HepG2 (cell line): ENCODE results near the gene VRK1. TPM values are rescaled to one million over a fixed set of nuclear protein-coding genes. Genes with fewer than 3 reads are reported as not detected.

ENCODE experiments used
- ATAC-seq: fragments of 200-7000 bp; cut with Tn5 transposase; 3 replicates; pipeline ENCODE4 v1.9.1; 2020; ENCODE audit warnings: mild to moderate bottlenecking, moderate library complexity
- BruUV-seq: library from RNA; stranded (reverse); fragments of 400-500 nt; replicated peaks from 2 replicates; lab custom pipeline; 2021; lab: Mats Ljungman, UMichigan
- CTCF ChIA-PET: fragments of 300-600 bp; formaldehyde crosslinking; extraction: SDS; loops from one replicate; lab custom pipeline; 2021; ENCODE audit warnings: low total read pairs, inconsistent platforms, low intra/inter-chr PET ratio; lab: Yijun Ruan, JAX
- POLR2A ChIA-PET: fragments of 350-600 bp; sonication (Branson Sonifier 250); formaldehyde crosslinking; loops from one replicate; lab custom pipeline; 2020; ENCODE audit warnings: antibody characterized with exemption, inconsistent platforms; lab: Yijun Ruan, JAX
- DNase-seq: peaks from one replicate; pipeline ENCODE4 v3.0.0-alpha.2; 2015; ENCODE audit warnings: low spot score
- FAIRE-seq: peaks from 3 replicates; lab custom pipeline; 2011; peaks lifted over from hg19 to GRCh38; lab: Jason Lieb, UNC
- H2AFZ ChIP-seq: one replicate; pipeline ENCODE4 v1.6.1; 2011; ENCODE audit warnings: low read length, inconsistent platforms
- H3K27ac ChIP-seq: fragments of 300-600 bp; 3 replicates; pipeline ENCODE4 v1.8.0; 2011; ENCODE audit warnings: mixed run types, mild to moderate bottlenecking, mixed read lengths, low read length, inconsistent platforms; ENCODE audit not compliant: insufficient read depth; ENCODE audit errors: extremely low read length
- H3K27me3 ChIP-seq, 2 experiments: fragments of 200-600 bp in 1 of 2; 2 replicates in 1 of 2; 3 replicates in 1 of 2; pipeline versions ENCODE4 v1.6.0 to v1.8.0; 2011; ENCODE audit warnings: low read length in 2 of 2, mild to moderate bottlenecking in 2 of 2, moderate library complexity in 2 of 2, inconsistent platforms in 1 of 2; ENCODE audit not compliant: insufficient read depth in 2 of 2, control insufficient read depth in 1 of 2
- H3K36me3 ChIP-seq, 2 experiments: fragments of 200-600 bp in 1 of 2; replicated peaks in 1 of 2; 2 replicates in 1 of 2; 3 replicates in 1 of 2; pipeline versions ENCODE4 v1.5.1 to v1.8.0; 2011; ENCODE audit warnings: low read length in 2 of 2, inconsistent platforms in 1 of 2; ENCODE audit not compliant: insufficient read depth in 2 of 2, control insufficient read depth in 1 of 2
- H3K4me1 ChIP-seq: 2 replicates; pipeline ENCODE4 v1.5.1; 2012; ENCODE audit warnings: low read length, inconsistent platforms; ENCODE audit not compliant: insufficient read depth
- H3K4me2 ChIP-seq: 2 replicates; pipeline ENCODE4 v1.6.0; 2011; ENCODE audit warnings: low read depth, low read length, inconsistent platforms
- H3K4me3 ChIP-seq, 3 experiments: fragments of 200-600 bp in 1 of 3; sonication (generic), shearing (Covaris generic) in 1 of 3; replicated peaks in 1 of 3; 2 replicates each; pipeline ENCODE4 v1.5.1; 2011 to 2016; ENCODE audit warnings: low read length in 3 of 3, inconsistent platforms in 2 of 3, low read depth in 2 of 3, mild to moderate bottlenecking in 2 of 3, control low read depth in 1 of 3, mixed read lengths in 1 of 3; ENCODE audit not compliant: insufficient read depth in 1 of 3
- H3K79me2 ChIP-seq: one replicate; pipeline ENCODE4 v1.6.1; 2011; ENCODE audit warnings: low read length, inconsistent platforms; ENCODE audit not compliant: insufficient read depth
- H3K9ac ChIP-seq: 2 replicates; pipeline ENCODE4 v1.6.0; 2011; ENCODE audit warnings: mild to moderate bottlenecking, low read depth, low read length, inconsistent platforms; ENCODE audit not compliant: insufficient read depth
- H3K9me3 ChIP-seq: 2 replicates; pipeline ENCODE4 v1.5.1; 2012; ENCODE audit warnings: mild to moderate bottlenecking, low read length
- H4K20me1 ChIP-seq: 2 replicates; pipeline ENCODE4 v1.6.0; 2011; ENCODE audit warnings: inconsistent platforms, mild to moderate bottlenecking, low read length, moderate library complexity; ENCODE audit not compliant: insufficient read depth
- CCAR2 ChIP-seq: fragments of 200-400 bp; formaldehyde crosslinking; optimal IDR thresholded peaks from 2 replicates; pipeline ENCODE3; 2018; ENCODE audit warnings: low read depth, mild to moderate bottlenecking, low read length, moderate library complexity
- CEBPB ChIP-seq: IDR thresholded peaks from 2 replicates; pipeline ENCODE4 v1.6.1; 2011; ENCODE audit warnings: low read depth, low read length, improper control_type of control experiment, borderline replicate concordance
- CREB1 ChIP-seq, 2 experiments: fragments of 450-650 bp in 1 of 2; IDR thresholded peaks; 2 replicates each; pipeline ENCODE4 v1.6.1; 2016 to 2017; ENCODE audit warnings: control low read depth in 1 of 2, mild to moderate bottlenecking in 1 of 2, missing compliant biosample characterization in 1 of 2, missing genetic modification characterization in 1 of 2
- HNRNPL ChIP-seq: fragments of 200-400 bp; formaldehyde crosslinking; IDR thresholded peaks from 2 replicates; pipeline ENCODE4 v1.6.1; 2017; ENCODE audit warnings: mild to moderate bottlenecking, low read depth, low read length
- ISL2 ChIP-seq: sonication (generic); formaldehyde crosslinking; IDR thresholded peaks from 2 replicates; pipeline ENCODE4 v1.5.0; 2020; ENCODE audit warnings: missing genetic modification reagents
- KDM1A ChIP-seq: IDR thresholded peaks from 2 replicates; pipeline ENCODE4 v1.6.1; 2016; ENCODE audit warnings: missing compliant biosample characterization
- KLF9 ChIP-seq: IDR thresholded peaks from 2 replicates; pipeline ENCODE4 v1.6.1; 2016; ENCODE audit warnings: low read depth
- MED1 ChIP-seq: sonication (generic); formaldehyde crosslinking; IDR thresholded peaks from 2 replicates; pipeline ENCODE4 v1.4.0; 2020; ENCODE audit warnings: missing genetic modification reagents
- SIX4 ChIP-seq: sonication (generic); formaldehyde crosslinking; IDR thresholded peaks from 2 replicates; pipeline ENCODE4 v1.4.0; 2020; ENCODE audit warnings: missing genetic modification reagents
- SMAD3 ChIP-seq: sonication (generic); formaldehyde crosslinking; IDR thresholded peaks from 2 replicates; pipeline ENCODE4 v1.4.0; 2020; ENCODE audit warnings: missing genetic modification reagents
- TEAD3 ChIP-seq: optimal IDR thresholded peaks from 2 replicates; pipeline ENCODE3; 2016; ENCODE audit warnings: borderline replicate concordance
- TRIM24 ChIP-seq: sonication (generic); formaldehyde crosslinking; IDR thresholded peaks from 2 replicates; pipeline ENCODE4 v1.8.0; 2022; ENCODE audit warnings: mild to moderate bottlenecking, missing genetic modification reagents
- ZBTB38 ChIP-seq: sonication (generic); formaldehyde crosslinking; IDR thresholded peaks from 2 replicates; pipeline ENCODE4 v1.5.1; 2020; ENCODE audit warnings: mild to moderate bottlenecking, missing genetic modification reagents
- ZIK1 ChIP-seq: sonication (generic); formaldehyde crosslinking; IDR thresholded peaks from 2 replicates; pipeline ENCODE4 v1.5.0; 2020; ENCODE audit warnings: mild to moderate bottlenecking, low read depth, missing genetic modification reagents, borderline replicate concordance
- ZNF761 ChIP-seq: sonication (generic); formaldehyde crosslinking; conservative IDR thresholded peaks from 2 replicates; pipeline ENCODE4 v1.4.0; 2020; ENCODE audit warnings: mild to moderate bottlenecking, missing genetic modification reagents
- ZNF781 ChIP-seq: sonication (generic); formaldehyde crosslinking; IDR thresholded peaks from 2 replicates; pipeline ENCODE4 v1.5.1; 2020; ENCODE audit warnings: borderline replicate concordance, mild to moderate bottlenecking, missing genetic modification reagents; ENCODE audit errors: not compliant biosample characterization
- WGBS: methylation state at CpG from one replicate; pipeline ENCODE4 v1.1.6; 2017; ENCODE audit warnings: low lambda C conversion rate; 5-methylcytosine and 5-hydroxymethylcytosine counted together
- in situ Hi-C: cut with HindIII; loops from 2 replicates; pipeline ENCODE4 v1.10.0; 2017; ENCODE audit warnings: low pct_unique_long_range_greater_than_20kb; ENCODE audit not compliant: extremely low pct_ligation_motif_present
- intact Hi-C: fragments of 100-400 bp; cut with micrococcal nuclease; formaldehyde crosslinking; loops from one replicate; pipeline ENCODE4 v1.10.0; 2022; ENCODE audit not compliant: unreplicated experiment
- polyA plus RNA-seq, 8 experiments: library from polyadenylated mRNA; depleted of rRNA in 3 of 8; stranded (reverse) in 7 of 8; unstranded in 1 of 8; fragments of >200 nt; fragmentation: Illumina TruSeq in 4 of 8; extraction: Trizol in 4 of 8; gene quantifications; 2 replicates each; pipeline versions ENCODE4 v1.2.1 to v1.2.3, GENCODE V29; 2011 to 2016; ENCODE audit warnings: low read depth in 4 of 8, missing spikeins in 1 of 8, mixed read lengths in 1 of 8; ENCODE audit not compliant: insufficient read depth in 1 of 8
- total RNA-seq, 5 experiments: library from RNA; depleted of rRNA; stranded (reverse); fragments of >200 nt; fragmentation: Illumina TruSeq; extraction: Trizol; gene quantifications; 2 replicates each; pipeline ENCODE4 v1.2.3, GENCODE V29; 2016; ENCODE audit warnings: low read depth in 1 of 5
- TF ChIP-seq, protein P1 (sequence below): sonication (generic); formaldehyde crosslinking; IDR thresholded peaks from 2 replicates; pipeline ENCODE4 v1.4.0; 2020; ENCODE audit warnings: mild to moderate bottlenecking, missing genetic modification reagents
- TF ChIP-seq, protein P2 (sequence below): sonication (generic); formaldehyde crosslinking; IDR thresholded peaks from 2 replicates; pipeline ENCODE4 v1.8.1; 2023; ENCODE audit warnings: missing genetic modification reagents, mild to moderate bottlenecking, borderline replicate concordance
- TF ChIP-seq, protein P3 (sequence below): sonication (generic); formaldehyde crosslinking; conservative IDR thresholded peaks from 2 replicates; pipeline ENCODE4 v1.4.0; 2020; ENCODE audit warnings: missing genetic modification reagents
- TF ChIP-seq, protein P4 (sequence below): sonication (generic); formaldehyde crosslinking; IDR thresholded peaks from 2 replicates; pipeline ENCODE4 v1.4.0; 2020; ENCODE audit warnings: missing genetic modification reagents, borderline replicate concordance

VRK1 gene
- total and polyA plus RNA-seq, 2 of the 13 experiments (the other 11 are each of a cell fraction or from before 2014, with no cell fraction given): 7.9 to 51.3 TPM

DNA sequence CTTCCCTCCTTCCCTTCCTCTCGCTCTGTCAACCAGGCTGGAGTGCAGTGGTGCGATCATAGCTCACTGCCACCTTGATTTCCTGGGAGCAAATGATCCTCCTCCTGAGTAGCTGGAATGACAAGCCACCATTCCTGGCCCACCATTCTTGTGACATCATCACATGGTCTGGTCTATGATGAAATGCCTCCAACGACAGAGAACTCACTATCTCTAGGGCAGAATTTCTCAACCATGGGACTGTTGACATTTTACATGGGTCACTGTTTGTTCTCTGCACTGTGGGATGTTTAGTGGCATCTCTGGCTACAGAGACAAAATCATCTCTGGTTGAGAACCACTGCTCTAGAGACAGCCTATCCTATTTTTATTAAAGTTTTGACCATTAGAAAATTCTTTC is 9.7 kb downstream of the VRK1 start:
- Histone ChIP-seq H3K79me2 (peaks cover 73% of the 10 kb centered on the region), H3K27ac (peak overlapping the region; percentile 23), H3K4me2 (no peak overlapping the region), H3K4me3 (no peak overlapping the region), H3K4me1 (peaks cover 30% of the 10 kb centered on the region), H4K20me1 (no peaks in the 10 kb centered on the region), H3K36me3 (no peaks in the 10 kb centered on the region), H2AFZ (no peak overlapping the region), H3K27me3 (no peaks in the 10 kb centered on the region), H3K9me3 (no peaks in the 10 kb centered on the region), H3K9ac (no peak overlapping the region)
- peak; percentile 90 for DNase-seq
- FAIRE-seq: peak; percentile 65
- in situ Hi-C loops (no loop called here), intact Hi-C loops (no loop called here)
- POLR2A ChIA-PET: interaction anchor here (1.1 kb wide), 1 partner anchor 10 kb away, joined by 4 read pairs; the partner anchor contains the start of gene VRK1
- ATAC-seq: peak; percentile 96
- CTCF ChIA-PET: no interaction called here
- no TSS peak for BruUV-seq
- 42% methylated on average over 3 of the region's 3 CpGs for WGBS
- TF ChIP-seq CCAR2 (no peak), ZNF781 (no peak), SMAD3 (CRISPR knock-in tag) (peak; percentile 57; the same call in 1 of the 2 replicates), ZIK1 (CRISPR knock-in tag) (no peak), KLF9 (CRISPR knock-in tag) (no peak), HNRNPL (no peak), ZNF761 (no peak), TEAD3 (CRISPR knock-in tag) (peak; percentile 81), CREB1 (IDR thresholded peaks at IDR 0.05) (peak; percentile 90), CREB1 (CRISPR knock-in tag; IDR thresholded peaks at IDR 0.05) (peak; percentile 90), ISL2 (no peak), TRIM24 (CRISPR knock-in tag) (no peak), ZBTB38 (no peak), CEBPB (peak; percentile 96), SIX4 (CRISPR knock-in tag) (no peak), MED1 (CRISPR knock-in tag) (peak; percentile 45; the same call in 1 of the 2 replicates), KDM1A (no peak)
- TF ChIP-seq, protein P1, sequence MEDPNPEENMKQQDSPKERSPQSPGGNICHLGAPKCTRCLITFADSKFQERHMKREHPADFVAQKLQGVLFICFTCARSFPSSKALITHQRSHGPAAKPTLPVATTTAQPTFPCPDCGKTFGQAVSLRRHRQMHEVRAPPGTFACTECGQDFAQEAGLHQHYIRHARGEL (CRISPR knock-in tag): no peak
- TF ChIP-seq, protein P2, sequence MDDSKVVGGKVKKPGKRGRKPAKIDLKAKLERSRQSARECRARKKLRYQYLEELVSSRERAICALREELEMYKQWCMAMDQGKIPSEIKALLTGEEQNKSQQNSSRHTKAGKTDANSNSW: no peak
- TF ChIP-seq, protein P3, sequence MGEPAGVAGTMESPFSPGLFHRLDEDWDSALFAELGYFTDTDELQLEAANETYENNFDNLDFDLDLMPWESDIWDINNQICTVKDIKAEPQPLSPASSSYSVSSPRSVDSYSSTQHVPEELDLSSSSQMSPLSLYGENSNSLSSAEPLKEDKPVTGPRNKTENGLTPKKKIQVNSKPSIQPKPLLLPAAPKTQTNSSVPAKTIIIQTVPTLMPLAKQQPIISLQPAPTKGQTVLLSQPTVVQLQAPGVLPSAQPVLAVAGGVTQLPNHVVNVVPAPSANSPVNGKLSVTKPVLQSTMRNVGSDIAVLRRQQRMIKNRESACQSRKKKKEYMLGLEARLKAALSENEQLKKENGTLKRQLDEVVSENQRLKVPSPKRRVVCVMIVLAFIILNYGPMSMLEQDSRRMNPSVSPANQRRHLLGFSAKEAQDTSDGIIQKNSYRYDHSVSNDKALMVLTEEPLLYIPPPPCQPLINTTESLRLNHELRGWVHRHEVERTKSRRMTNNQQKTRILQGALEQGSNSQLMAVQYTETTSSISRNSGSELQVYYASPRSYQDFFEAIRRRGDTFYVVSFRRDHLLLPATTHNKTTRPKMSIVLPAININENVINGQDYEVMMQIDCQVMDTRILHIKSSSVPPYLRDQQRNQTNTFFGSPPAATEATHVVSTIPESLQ (CRISPR knock-in tag): no peak
- TF ChIP-seq, protein P4, sequence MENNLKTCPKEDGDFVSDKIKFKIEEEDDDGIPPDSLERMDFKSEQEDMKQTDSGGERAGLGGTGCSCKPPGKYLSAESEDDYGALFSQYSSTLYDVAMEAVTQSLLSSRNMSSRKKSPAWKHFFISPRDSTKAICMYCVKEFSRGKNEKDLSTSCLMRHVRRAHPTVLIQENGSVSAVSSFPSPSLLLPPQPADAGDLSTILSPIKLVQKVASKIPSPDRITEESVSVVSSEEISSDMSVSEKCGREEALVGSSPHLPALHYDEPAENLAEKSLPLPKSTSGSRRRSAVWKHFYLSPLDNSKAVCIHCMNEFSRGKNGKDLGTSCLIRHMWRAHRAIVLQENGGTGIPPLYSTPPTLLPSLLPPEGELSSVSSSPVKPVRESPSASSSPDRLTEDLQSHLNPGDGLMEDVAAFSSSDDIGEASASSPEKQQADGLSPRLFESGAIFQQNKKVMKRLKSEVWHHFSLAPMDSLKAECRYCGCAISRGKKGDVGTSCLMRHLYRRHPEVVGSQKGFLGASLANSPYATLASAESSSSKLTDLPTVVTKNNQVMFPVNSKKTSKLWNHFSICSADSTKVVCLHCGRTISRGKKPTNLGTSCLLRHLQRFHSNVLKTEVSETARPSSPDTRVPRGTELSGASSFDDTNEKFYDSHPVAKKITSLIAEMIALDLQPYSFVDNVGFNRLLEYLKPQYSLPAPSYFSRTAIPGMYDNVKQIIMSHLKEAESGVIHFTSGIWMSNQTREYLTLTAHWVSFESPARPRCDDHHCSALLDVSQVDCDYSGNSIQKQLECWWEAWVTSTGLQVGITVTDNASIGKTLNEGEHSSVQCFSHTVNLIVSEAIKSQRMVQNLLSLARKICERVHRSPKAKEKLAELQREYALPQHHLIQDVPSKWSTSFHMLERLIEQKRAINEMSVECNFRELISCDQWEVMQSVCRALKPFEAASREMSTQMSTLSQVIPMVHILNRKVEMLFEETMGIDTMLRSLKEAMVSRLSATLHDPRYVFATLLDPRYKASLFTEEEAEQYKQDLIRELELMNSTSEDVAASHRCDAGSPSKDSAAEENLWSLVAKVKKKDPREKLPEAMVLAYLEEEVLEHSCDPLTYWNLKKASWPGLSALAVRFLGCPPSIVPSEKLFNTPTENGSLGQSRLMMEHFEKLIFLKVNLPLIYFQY (CRISPR knock-in tag): no peak
